SU-DHL-6 (cell line): ENCODE results near the gene EML3.

ENCODE experiments used
- H2AFZ ChIP-seq: fragments of 200-600 bp; sonication (generic); 2 replicates; pipeline ENCODE4 v1.6.1; 2014; ENCODE audit warnings: low read depth, mild to moderate bottlenecking, moderate library complexity, mixed read lengths, antibody characterized with exemption, low read length; ENCODE audit not compliant: severe bottlenecking
- H3F3A ChIP-seq: fragments of 200-600 bp; shearing (Covaris generic); 2 replicates; pipeline ENCODE4 v1.6.0; 2016; ENCODE audit warnings: antibody characterized with exemption, mild to moderate bottlenecking; ENCODE audit not compliant: insufficient read depth
- H3K27ac ChIP-seq: fragments of 200-600 bp; sonication (generic); 2 replicates; pipeline ENCODE4 v1.5.1; 2016; ENCODE audit warnings: low read depth, mild to moderate bottlenecking, low read length, moderate library complexity, mixed read lengths
- H3K27me3 ChIP-seq: fragments of 200-600 bp; sonication (generic), shearing (Covaris generic); 2 replicates; pipeline ENCODE4 v1.6.0; 2014; ENCODE audit warnings: mild to moderate bottlenecking, low read length
- H3K36me3 ChIP-seq: fragments of 200-600 bp; sonication (generic); 2 replicates; pipeline ENCODE4 v1.6.1; 2014; ENCODE audit warnings: mild to moderate bottlenecking, low read length, mixed read lengths
- H3K4me2 ChIP-seq: fragments of 300-600, 200-600 bp; shearing (Covaris generic), sonication (generic); 2 replicates; pipeline ENCODE4 v1.6.0; 2014; ENCODE audit warnings: low read length, low read depth, mild to moderate bottlenecking; ENCODE audit not compliant: poor library complexity, severe bottlenecking
- H3K4me3 ChIP-seq: fragments of 200-600 bp; sonication (generic); 2 replicates; pipeline ENCODE4 v1.5.1; 2014; ENCODE audit warnings: antibody characterized with exemption, low read length, mild to moderate bottlenecking, mixed read lengths; ENCODE audit not compliant: insufficient read depth, poor library complexity, severe bottlenecking
- H3K79me2 ChIP-seq: fragments of 200-600 bp; sonication (generic); 2 replicates; pipeline ENCODE4 v1.6.1; 2014; ENCODE audit warnings: mild to moderate bottlenecking, low read length, moderate library complexity; ENCODE audit not compliant: insufficient read depth
- H3K9ac ChIP-seq: fragments of 200-600 bp; sonication (generic); 2 replicates; pipeline ENCODE4 v1.7.0; 2014; ENCODE audit warnings: mild to moderate bottlenecking, low read length
- H3K9me2 ChIP-seq: fragments of 200-600 bp; sonication (generic); replicated peaks from 2 replicates; pipeline ENCODE4 v1.6.1; 2014; ENCODE audit warnings: low read length; ENCODE audit not compliant: insufficient read depth
- H3K9me3 ChIP-seq: fragments of 200-600 bp; sonication (generic); 2 replicates; pipeline ENCODE4 v1.6.1; 2014; ENCODE audit warnings: low read length, mixed read lengths; ENCODE audit not compliant: insufficient read depth
- H4K20me1 ChIP-seq: fragments of 200-600 bp; sonication (generic); 2 replicates; pipeline ENCODE4 v1.6.1; 2014; ENCODE audit warnings: low read depth, mild to moderate bottlenecking, antibody characterized with exemption, low read length, moderate library complexity, mixed read lengths
- CTCF ChIP-seq: fragments of 200-600 bp; sonication (generic); IDR thresholded peaks from one replicate; pipeline ENCODE4 v1.5.1; 2017; ENCODE audit warnings: antibody characterized with exemption, mild to moderate bottlenecking, low read length, moderate library complexity; ENCODE audit not compliant: insufficient read depth, poor library complexity, severe bottlenecking
- EZH2phosphoT487 ChIP-seq: fragments of 200-600 bp; sonication (generic), shearing (Covaris generic); conservative IDR thresholded peaks from 2 replicates; pipeline ENCODE4 v1.6.1; 2018; ENCODE audit warnings: mild to moderate bottlenecking, antibody characterized with exemption, low read length, moderate library complexity, mixed read lengths

EML3 gene

GRCh38 chr11:62604460-62605120, 8.0 kb downstream of the EML3 start:
- no peak for TF ChIP-seq CTCF
- TF ChIP-seq EZH2phosphoT487 = no peak
- Histone ChIP-seq H3K36me3 (peaks cover 7% of the 10 kb centered on the region; the same call in 1 of the 2 replicates), H3K27ac (no peak overlapping the region), H3K9ac (no peak overlapping the region), H3F3A (peaks cover 8% of the 10 kb centered on the region), H3K4me3 (no peak overlapping the region), H3K27me3 (no peaks in the 10 kb centered on the region), H3K79me2 (peaks cover 19% of the 10 kb centered on the region), H4K20me1 (no peaks in the 10 kb centered on the region), H3K9me2 (no peaks in the 10 kb centered on the region), H3K9me3 (no peaks in the 10 kb centered on the region), H3K4me2 (no peak overlapping the region), H2AFZ (no peak overlapping the region)

GRCh38 chr11:62603776-62604299, 8.7 kb downstream of the EML3 start:
- Histone ChIP-seq H3K27ac (no peak overlapping the region), H3K4me2 (no peak overlapping the region), H2AFZ (no peak overlapping the region), H3K9me3 (no peaks in the 10 kb centered on the region), H3K9ac (no peak overlapping the region), H3K4me3 (no peak overlapping the region), H3K9me2 (no peaks in the 10 kb centered on the region), H3K27me3 (no peaks in the 10 kb centered on the region), H3K79me2 (peaks cover 25% of the 10 kb centered on the region), H3K36me3 (peaks cover 11% of the 10 kb centered on the region; the same call in 1 of the 2 replicates), H3F3A (peaks cover 14% of the 10 kb centered on the region), H4K20me1 (no peaks in the 10 kb centered on the region)
- TF ChIP-seq CTCF = no peak
- TF ChIP-seq EZH2phosphoT487 = no peak

- Histone ChIP-seq H4K20me1 (no peaks in the 10 kb centered on the region), H3K27me3 (no peaks in the 10 kb centered on the region), H3F3A (peaks cover 20% of the 10 kb centered on the region), H3K9ac (no peak overlapping the region), H2AFZ (no peak overlapping the region), H3K4me2 (no peak overlapping the region), H3K79me2 (peaks cover 33% of the 10 kb centered on the region), H3K36me3 (peaks cover 18% of the 10 kb centered on the region; the same call in 1 of the 2 replicates), H3K9me3 (no peaks in the 10 kb centered on the region), H3K27ac (no peak overlapping the region), H3K4me3 (no peak overlapping the region), H3K9me2 (no peaks in the 10 kb centered on the region)
- TF ChIP-seq EZH2phosphoT487 (no peak), CTCF (no peak)
Observed at GRCh38 chr11:62603072-62603408, 9.5 kb downstream of the EML3 start.
